ENCODE data around the gene FNTB. TPM values are rescaled to one million over a fixed set of nuclear protein-coding genes. Genes with fewer than 3 reads are reported as not detected.

Gene FNTB
- total and polyA plus RNA-seq, 2 of the 13 experiments (the other 11 are each of a cell fraction or from before 2014, with no cell fraction given) = 23.6 to 28.5 TPM

GRCh38 chr14:65045709-65046108 is 59.0 kb downstream of the FNTB start (continued):
- TF ChIP-seq, protein P1, sequence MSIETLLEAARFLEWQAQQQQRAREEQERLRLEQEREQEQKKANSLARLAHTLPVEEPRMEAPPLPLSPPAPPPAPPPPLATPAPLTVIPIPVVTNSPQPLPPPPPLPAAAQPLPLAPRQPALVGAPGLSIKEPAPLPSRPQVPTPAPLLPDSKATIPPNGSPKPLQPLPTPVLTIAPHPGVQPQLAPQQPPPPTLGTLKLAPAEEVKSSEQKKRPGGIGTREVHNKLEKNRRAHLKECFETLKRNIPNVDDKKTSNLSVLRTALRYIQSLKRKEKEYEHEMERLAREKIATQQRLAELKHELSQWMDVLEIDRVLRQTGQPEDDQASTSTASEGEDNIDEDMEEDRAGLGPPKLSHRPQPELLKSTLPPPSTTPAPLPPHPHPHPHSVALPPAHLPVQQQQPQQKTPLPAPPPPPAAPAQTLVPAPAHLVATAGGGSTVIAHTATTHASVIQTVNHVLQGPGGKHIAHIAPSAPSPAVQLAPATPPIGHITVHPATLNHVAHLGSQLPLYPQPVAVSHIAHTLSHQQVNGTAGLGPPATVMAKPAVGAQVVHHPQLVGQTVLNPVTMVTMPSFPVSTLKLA (IDR thresholded peaks at IDR 0.05) = no peak

DNA sequence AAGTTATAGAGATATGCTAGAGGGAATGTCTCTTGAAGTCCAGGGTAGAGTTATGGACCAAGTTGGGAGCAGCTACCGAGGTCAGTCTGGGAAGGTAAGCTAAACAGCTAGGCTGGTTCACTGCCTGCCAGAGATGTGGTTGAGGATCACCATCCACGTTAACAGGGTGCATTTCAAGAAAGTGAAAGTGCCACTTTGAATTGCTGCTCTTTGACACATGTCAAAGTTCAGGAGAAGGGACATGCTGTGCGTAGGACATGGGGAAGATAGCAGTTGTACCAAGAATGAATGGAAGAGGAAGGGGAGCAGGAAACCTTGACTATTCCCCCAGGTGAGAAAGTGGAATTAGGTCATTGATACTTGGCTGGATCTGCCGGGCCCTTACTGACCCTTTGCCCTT is 66.1 kb downstream of the FNTB start:
- Histone ChIP-seq H3K4me1 (ENCODE audit: insufficient read depth, low read length) (no peaks in the 10 kb centered on the region), H3K27ac (ENCODE audit: extremely low read length, insufficient read depth, low read length) (no peak overlapping the region), H3K4me3 (replicated peaks in 1 of 3; ENCODE audit: insufficient read depth in 1 of 3, low read depth in 2 of 3, low read length in 3 of 3) (no peak overlapping the region), H3K27me3 (ENCODE audit: control insufficient read depth in 1 of 2, insufficient read depth in 2 of 2, low read length in 2 of 2) (no peaks in the 10 kb centered on the region), H3K4me2 (ENCODE audit: low read depth, low read length) (no peak overlapping the region), H3K79me2 (ENCODE audit: insufficient read depth, low read length) (no peaks in the 10 kb centered on the region), H4K20me1 (ENCODE audit: insufficient read depth, low read length) (no peaks in the 10 kb centered on the region), H3K36me3 (replicated peaks in 1 of 2; ENCODE audit: control insufficient read depth in 1 of 2, insufficient read depth in 2 of 2, low read length in 2 of 2) (peaks cover 13 to 40% of the 10 kb centered on the region in 2 experiments), H3K9ac (ENCODE audit: insufficient read depth, low read depth, low read length) (no peak overlapping the region), H3K9me3 (ENCODE audit: low read length) (no peaks in the 10 kb centered on the region), H2AFZ (ENCODE audit: low read length) (no peak overlapping the region)
- 88% methylated on average over 3 of the region's 4 CpGs for WGBS (ENCODE audit: low lambda C conversion rate)
- BruUV-seq (replicated peaks) = no TSS peak
- DNase-seq (ENCODE audit: low spot score) = no peak
- ChIA-PET POLR2A (no interaction called here), CTCF (ENCODE audit: low intra/inter-chr PET ratio, low total read pairs) (no interaction called here)
- in situ Hi-C loops (cut with HindIII; ENCODE audit: extremely low pct_ligation_motif_present, low pct_unique_long_range_greater_than_20kb) (no loop called here), intact Hi-C loops (cut with micrococcal nuclease; ENCODE audit: unreplicated experiment) (no loop called here)
- FAIRE-seq = no peak
- ATAC-seq = no peak
- TF ChIP-seq, protein P2, sequence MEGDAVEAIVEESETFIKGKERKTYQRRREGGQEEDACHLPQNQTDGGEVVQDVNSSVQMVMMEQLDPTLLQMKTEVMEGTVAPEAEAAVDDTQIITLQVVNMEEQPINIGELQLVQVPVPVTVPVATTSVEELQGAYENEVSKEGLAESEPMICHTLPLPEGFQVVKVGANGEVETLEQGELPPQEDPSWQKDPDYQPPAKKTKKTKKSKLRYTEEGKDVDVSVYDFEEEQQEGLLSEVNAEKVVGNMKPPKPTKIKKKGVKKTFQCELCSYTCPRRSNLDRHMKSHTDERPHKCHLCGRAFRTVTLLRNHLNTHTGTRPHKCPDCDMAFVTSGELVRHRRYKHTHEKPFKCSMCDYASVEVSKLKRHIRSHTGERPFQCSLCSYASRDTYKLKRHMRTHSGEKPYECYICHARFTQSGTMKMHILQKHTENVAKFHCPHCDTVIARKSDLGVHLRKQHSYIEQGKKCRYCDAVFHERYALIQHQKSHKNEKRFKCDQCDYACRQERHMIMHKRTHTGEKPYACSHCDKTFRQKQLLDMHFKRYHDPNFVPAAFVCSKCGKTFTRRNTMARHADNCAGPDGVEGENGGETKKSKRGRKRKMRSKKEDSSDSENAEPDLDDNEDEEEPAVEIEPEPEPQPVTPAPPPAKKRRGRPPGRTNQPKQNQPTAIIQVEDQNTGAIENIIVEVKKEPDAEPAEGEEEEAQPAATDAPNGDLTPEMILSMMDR (CRISPR knock-in tag; IDR thresholded peaks at IDR 0.05) = no peak

DNA sequence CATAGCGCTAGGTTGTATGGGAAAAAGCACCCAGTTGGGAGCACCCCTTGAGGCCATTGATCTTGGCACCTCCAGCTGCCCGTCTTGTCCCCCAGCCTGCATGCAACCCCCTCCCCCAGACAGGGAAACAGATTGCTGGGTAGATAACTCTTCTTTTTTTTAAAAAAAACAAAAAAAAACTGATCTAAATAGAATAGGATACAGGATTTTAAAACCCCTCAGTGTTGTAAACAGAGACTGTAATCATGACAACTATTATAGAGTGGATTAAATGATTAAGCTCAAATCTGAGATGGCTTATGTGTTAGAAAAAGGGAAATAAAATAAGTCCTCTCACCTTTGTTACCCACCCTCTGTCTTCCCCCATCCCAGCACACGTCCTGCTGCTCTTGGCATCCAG is 66.8 kb downstream of the FNTB start:
- H3K9me3 ChIP-seq (ENCODE audit: low read length) = no peaks in the 10 kb centered on the region
- no peaks in the 10 kb centered on the region for H3K4me1 ChIP-seq (ENCODE audit: insufficient read depth, low read length)
- peaks cover 13 to 38% of the 10 kb centered on the region in 2 experiments for H3K36me3 ChIP-seq (replicated peaks in 1 of 2; ENCODE audit: control insufficient read depth in 1 of 2, insufficient read depth in 2 of 2, low read length in 2 of 2)
- no peak for FAIRE-seq
- no peak overlapping the region for H3K9ac ChIP-seq (ENCODE audit: insufficient read depth, low read depth, low read length)
- H3K27me3 ChIP-seq (ENCODE audit: control insufficient read depth in 1 of 2, insufficient read depth in 2 of 2, low read length in 2 of 2) = no peaks in the 10 kb centered on the region
- TF ChIP-seq, protein P3, sequence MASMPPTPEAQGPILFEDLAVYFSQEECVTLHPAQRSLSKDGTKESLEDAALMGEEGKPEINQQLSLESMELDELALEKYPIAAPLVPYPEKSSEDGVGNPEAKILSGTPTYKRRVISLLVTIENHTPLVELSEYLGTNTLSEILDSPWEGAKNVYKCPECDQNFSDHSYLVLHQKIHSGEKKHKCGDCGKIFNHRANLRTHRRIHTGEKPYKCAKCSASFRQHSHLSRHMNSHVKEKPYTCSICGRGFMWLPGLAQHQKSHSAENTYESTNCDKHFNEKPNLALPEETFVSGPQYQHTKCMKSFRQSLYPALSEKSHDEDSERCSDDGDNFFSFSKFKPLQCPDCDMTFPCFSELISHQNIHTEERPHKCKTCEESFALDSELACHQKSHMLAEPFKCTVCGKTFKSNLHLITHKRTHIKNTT (CRISPR knock-in tag; IDR thresholded peaks at IDR 0.05) = no peak
- H3K79me2 ChIP-seq (ENCODE audit: insufficient read depth, low read length) = no peaks in the 10 kb centered on the region
- DNase-seq (ENCODE audit: low spot score) = no peak
- in situ Hi-C loops (cut with HindIII; ENCODE audit: extremely low pct_ligation_motif_present, low pct_unique_long_range_greater_than_20kb) = no loop called here
- H3K4me2 ChIP-seq (ENCODE audit: low read depth, low read length) = no peak overlapping the region
- CTCF ChIA-PET (ENCODE audit: low intra/inter-chr PET ratio, low total read pairs) = no interaction called here
- no peak overlapping the region for H2AFZ ChIP-seq (ENCODE audit: low read length)
- H3K27ac ChIP-seq (ENCODE audit: extremely low read length, insufficient read depth, low read length) = no peak overlapping the region
- intact Hi-C loops (cut with micrococcal nuclease; ENCODE audit: unreplicated experiment) = no loop called here
- WGBS (ENCODE audit: low lambda C conversion rate) = 98% methylated on average over 3 of the region's 3 CpGs
- POLR2A ChIA-PET = no interaction called here
- no peak overlapping the region for H3K4me3 ChIP-seq (replicated peaks in 1 of 3; ENCODE audit: insufficient read depth in 1 of 3, low read depth in 2 of 3, low read length in 3 of 3)
- no TSS peak for BruUV-seq (replicated peaks)
- ATAC-seq = no peak
- no peaks in the 10 kb centered on the region for H4K20me1 ChIP-seq (ENCODE audit: insufficient read depth, low read length)
